GM23338 (cell line): ENCODE measurements around the gene CACNA2D3. TPM values are rescaled to one million over a fixed set of nuclear protein-coding genes. Genes with fewer than 3 reads are reported as not detected.

Experiments used
- ATAC-seq: fragments of 200-7000 bp; cut with Tn5 transposase; 3 replicates; pipeline ENCODE4 v1.9.1; 2020
- DNase-seq: peaks from one replicate; pipeline ENCODE4 v3.0.0-alpha.2; 2015; ENCODE audit warnings: low spot score
- H2AFZ ChIP-seq: fragments of 200-600 bp; sonication (generic); 2 replicates; pipeline ENCODE4 v1.8.0; 2016; ENCODE audit warnings: antibody characterized with exemption, mild to moderate bottlenecking, moderate library complexity
- H3F3A ChIP-seq: fragments of 200-600 bp; sonication (generic); replicated peaks from 2 replicates; pipeline ENCODE4 v1.8.0; 2017; ENCODE audit warnings: antibody characterized with exemption, mixed run types, low read depth
- H3K27ac ChIP-seq: fragments of 200-600 bp; sonication (generic); 2 replicates; pipeline ENCODE4 v1.6.1; 2016; ENCODE audit warnings: low read depth
- H3K27me3 ChIP-seq: fragments of 200-600 bp; sonication (generic); 2 replicates; pipeline ENCODE4 v1.8.0; 2016; ENCODE audit warnings: mild to moderate bottlenecking, mixed run types, moderate library complexity; ENCODE audit not compliant: insufficient read depth
- H3K36me3 ChIP-seq: fragments of 200-600 bp; sonication (generic); 2 replicates; pipeline ENCODE4 v1.8.0; 2016; ENCODE audit warnings: mild to moderate bottlenecking; ENCODE audit not compliant: insufficient read depth
- H3K4me1 ChIP-seq: fragments of 200-600 bp; sonication (generic); 2 replicates; pipeline ENCODE4 v1.8.0; 2016; ENCODE audit warnings: mild to moderate bottlenecking, moderate library complexity; ENCODE audit not compliant: insufficient read depth
- H3K4me2 ChIP-seq: fragments of 200-600 bp; sonication (generic); 2 replicates; pipeline ENCODE4 v1.7.1; 2017; ENCODE audit warnings: mixed run types
- H3K4me3 ChIP-seq: fragments of 200-600 bp; sonication (generic); 2 replicates; pipeline ENCODE4 v1.6.1; 2016; ENCODE audit warnings: mixed run types
- H3K79me2 ChIP-seq: fragments of 200-600 bp; sonication (generic); replicated peaks from 2 replicates; pipeline ENCODE4 v1.8.0; 2017; ENCODE audit warnings: mild to moderate bottlenecking; ENCODE audit not compliant: insufficient read depth
- H3K9me2 ChIP-seq: fragments of 200-600 bp; sonication (generic); 2 replicates; pipeline ENCODE4 v1.8.0; 2017; ENCODE audit not compliant: insufficient read depth
- H4K20me1 ChIP-seq: fragments of 200-600 bp; sonication (generic); replicated peaks from 2 replicates; pipeline ENCODE4 v1.8.0; 2017; ENCODE audit warnings: mild to moderate bottlenecking; ENCODE audit not compliant: insufficient read depth
- H3K27ac Mint-ChIP-seq: 2 replicates; pipeline ENCODE4 v1.8.0; 2020; ENCODE audit warnings: inconsistent platforms, mild to moderate bottlenecking, moderate library complexity, mixed read lengths
- H3K27me3 Mint-ChIP-seq: 3 replicates; pipeline ENCODE4 v1.8.0; 2022; ENCODE audit warnings: low read depth, mild to moderate bottlenecking, moderate library complexity, mixed read lengths, inconsistent platforms; ENCODE audit not compliant: insufficient read depth, poor library complexity
- H3K36me3 Mint-ChIP-seq: 3 replicates; pipeline ENCODE4 v1.8.0; 2021; ENCODE audit warnings: low read depth, mild to moderate bottlenecking, inconsistent platforms, moderate library complexity, mixed read lengths
- H3K4me1 Mint-ChIP-seq: 3 replicates; pipeline ENCODE4 v1.8.0; 2020; ENCODE audit warnings: mild to moderate bottlenecking, inconsistent platforms, mixed read lengths
- H3K4me3 Mint-ChIP-seq: 3 replicates; pipeline ENCODE4 v1.8.0; 2021; ENCODE audit warnings: moderate library complexity, mild to moderate bottlenecking, inconsistent platforms, mixed read lengths
- H3K9me3 Mint-ChIP-seq: 3 replicates; pipeline ENCODE4 v1.8.0; 2020; ENCODE audit warnings: moderate library complexity, mild to moderate bottlenecking, inconsistent platforms, mixed read lengths
- CREB1 ChIP-seq: fragments of 250-450 bp; sonication (Bioruptor Pico); IDR thresholded peaks from 2 replicates; pipeline ENCODE4 v1.5.0; 2020; ENCODE audit warnings: low read depth, mild to moderate bottlenecking, moderate library complexity
- EZH2 ChIP-seq: fragments of 200-600 bp; sonication (generic); IDR thresholded peaks from one replicate; pipeline ENCODE4 v1.8.0; 2017; ENCODE audit warnings: antibody characterized with exemption, mild to moderate bottlenecking, low read depth; ENCODE audit not compliant: unreplicated experiment
- EZH2phosphoT487 ChIP-seq: fragments of 200-600 bp; sonication (generic); IDR thresholded peaks from one replicate; pipeline ENCODE4 v1.8.1; 2018; ENCODE audit warnings: antibody characterized with exemption; ENCODE audit not compliant: unreplicated experiment
- NANOG ChIP-seq: IDR thresholded peaks from 2 replicates; pipeline ENCODE4 v1.6.1; 2016; ENCODE audit warnings: antibody characterized with exemption, borderline replicate concordance
- STAT1 ChIP-seq: IDR thresholded peaks from one replicate; pipeline ENCODE4 v1.6.1; 2016; ENCODE audit warnings: antibody characterized with exemption; ENCODE audit not compliant: unreplicated experiment
- ZNF331 ChIP-seq: fragments of 250-450 bp; sonication (Bioruptor Pico); IDR thresholded peaks from 2 replicates; pipeline ENCODE4 v1.5.0; 2020; ENCODE audit warnings: low read depth, mild to moderate bottlenecking, moderate library complexity
- polyA plus RNA-seq: library from polyadenylated mRNA; unstranded; fragments of >200 nt; fragmentation: Nextera tagmentation; extraction: Ambion mirVana; gene quantifications from 2 replicates; pipeline ENCODE4 v1.2.1, GENCODE V29; 2016
- total RNA-seq: library from RNA; depleted of rRNA; stranded (reverse); fragments of >200 nt; shearing (Covaris generic); gene quantifications from 2 replicates; pipeline ENCODE4 v1.2.3, GENCODE V29; 2014
- TF ChIP-seq, protein P1 (sequence below): IDR thresholded peaks from one replicate; pipeline ENCODE4 v1.6.1; 2018; ENCODE audit warnings: antibody characterized with exemption; ENCODE audit not compliant: unreplicated experiment
- TF ChIP-seq, protein P2 (sequence below): fragments of 250-450 bp; sonication (Bioruptor Pico); IDR thresholded peaks from 2 replicates; pipeline ENCODE4 v1.5.0; 2020; ENCODE audit warnings: mild to moderate bottlenecking, moderate library complexity
- TF ChIP-seq, protein P3 (sequence below), 2 experiments: fragments of 200-600 bp in 1 of 2; sonication (generic) in 1 of 2; conservative IDR thresholded peaks; 2 replicates each; pipeline versions ENCODE4 v1.5.1 to v1.6.1; 2016 to 2017; ENCODE audit warnings: antibody characterized with exemption in 2 of 2, low read depth in 2 of 2, mild to moderate bottlenecking in 2 of 2, moderate library complexity in 1 of 2

The CACNA2D3 gene
- total and polyA plus RNA-seq, 2 experiments from 2014 or later = 2.2 to 2.3 TPM

DNA sequence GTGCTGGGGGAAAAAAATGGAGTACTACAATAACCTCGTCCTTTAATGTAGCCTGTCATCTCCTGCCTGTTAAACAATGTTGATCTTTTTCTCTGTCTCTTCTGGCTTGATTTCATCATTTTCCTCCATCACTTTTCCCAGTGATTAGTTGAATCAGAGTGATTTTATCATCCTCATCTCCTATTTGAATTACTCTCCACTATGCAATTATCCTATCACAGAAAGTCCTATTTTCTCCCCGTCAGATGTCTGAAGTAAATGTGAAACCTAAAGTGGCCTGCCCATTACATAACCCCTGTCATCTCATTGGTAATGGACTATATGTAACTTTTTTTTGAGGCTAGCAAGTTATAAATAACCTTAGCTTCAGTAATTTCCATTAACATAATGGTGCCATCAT, 201.8 kb downstream of the CACNA2D3 start:
- H3K4me2 ChIP-seq = no peak overlapping the region
- H3K4me1 Mint-ChIP-seq = peaks cover 13% of the 10 kb centered on the region; the same call in 2 of the 3 replicates
- no peak overlapping the region for H2AFZ ChIP-seq
- H3K27me3 Mint-ChIP-seq = peaks cover 8% of the 10 kb centered on the region
- no peak overlapping the region for H3K4me3 ChIP-seq
- H3K9me3 Mint-ChIP-seq = no peaks in the 10 kb centered on the region
- TF ChIP-seq STAT1 = no peak
- no peak for TF ChIP-seq EZH2phosphoT487
- no peaks in the 10 kb centered on the region for H4K20me1 ChIP-seq
- DNase-seq = no peak
- H3K9me2 ChIP-seq = no peaks in the 10 kb centered on the region
- no peaks in the 10 kb centered on the region for H3F3A ChIP-seq
- no peak for ATAC-seq
- no peaks in the 10 kb centered on the region for H3K79me2 ChIP-seq
- H3K27ac Mint-ChIP-seq = no peak overlapping the region
- H3K36me3 Mint-ChIP-seq = no peaks in the 10 kb centered on the region
- H3K27me3 ChIP-seq = no peaks in the 10 kb centered on the region
- H3K36me3 ChIP-seq = no peaks in the 10 kb centered on the region
- no peak overlapping the region for H3K27ac ChIP-seq
- no peak overlapping the region for H3K4me3 Mint-ChIP-seq
- H3K4me1 ChIP-seq = no peaks in the 10 kb centered on the region

DNA sequence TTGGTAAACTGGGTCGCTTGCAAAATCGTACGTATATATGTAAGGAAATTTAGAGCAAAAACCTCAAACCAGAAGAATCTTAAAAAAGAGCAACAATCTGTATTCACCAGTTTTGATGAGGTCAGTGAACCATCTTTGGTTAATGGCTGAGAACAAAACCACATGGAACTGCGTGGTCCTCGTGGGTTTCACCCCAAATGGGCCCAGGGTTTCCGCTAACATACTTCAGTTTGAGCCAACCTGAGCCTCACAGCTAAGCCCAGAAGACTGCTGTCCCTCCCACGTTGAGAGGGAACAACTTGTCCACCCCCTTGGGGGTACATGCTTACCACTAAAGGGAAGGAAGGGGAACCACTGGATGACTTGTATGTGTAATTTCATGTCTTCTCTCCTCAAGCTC, 204.6 kb downstream of the CACNA2D3 start:
- no peaks in the 10 kb centered on the region for H3K79me2 ChIP-seq
- H3K4me1 Mint-ChIP-seq = peaks cover 6% of the 10 kb centered on the region; the same call in 2 of the 3 replicates
- no peak overlapping the region for H3K27ac ChIP-seq
- H3F3A ChIP-seq = no peaks in the 10 kb centered on the region
- no peak overlapping the region for H3K4me3 ChIP-seq
- ATAC-seq = no peak
- H3K4me1 ChIP-seq = no peaks in the 10 kb centered on the region
- H3K27me3 Mint-ChIP-seq = peaks cover 5% of the 10 kb centered on the region
- H3K36me3 ChIP-seq = no peaks in the 10 kb centered on the region
- H3K27me3 ChIP-seq = no peaks in the 10 kb centered on the region
- DNase-seq = no peak
- H2AFZ ChIP-seq = no peak overlapping the region
- H3K36me3 Mint-ChIP-seq = no peaks in the 10 kb centered on the region
- no peak overlapping the region for H3K27ac Mint-ChIP-seq
- H3K9me2 ChIP-seq = no peaks in the 10 kb centered on the region
- no peak overlapping the region for H3K4me3 Mint-ChIP-seq
- no peaks in the 10 kb centered on the region for H4K20me1 ChIP-seq
- no peak overlapping the region for H3K4me2 ChIP-seq
- no peaks in the 10 kb centered on the region for H3K9me3 Mint-ChIP-seq
- TF ChIP-seq STAT1 (no peak), NANOG (no peak), EZH2phosphoT487 (no peak), CREB1 (CRISPR knock-in tag) (no peak), EZH2 (no peak), ZNF331 (CRISPR knock-in tag) (no peak)
- TF ChIP-seq, protein P1, sequence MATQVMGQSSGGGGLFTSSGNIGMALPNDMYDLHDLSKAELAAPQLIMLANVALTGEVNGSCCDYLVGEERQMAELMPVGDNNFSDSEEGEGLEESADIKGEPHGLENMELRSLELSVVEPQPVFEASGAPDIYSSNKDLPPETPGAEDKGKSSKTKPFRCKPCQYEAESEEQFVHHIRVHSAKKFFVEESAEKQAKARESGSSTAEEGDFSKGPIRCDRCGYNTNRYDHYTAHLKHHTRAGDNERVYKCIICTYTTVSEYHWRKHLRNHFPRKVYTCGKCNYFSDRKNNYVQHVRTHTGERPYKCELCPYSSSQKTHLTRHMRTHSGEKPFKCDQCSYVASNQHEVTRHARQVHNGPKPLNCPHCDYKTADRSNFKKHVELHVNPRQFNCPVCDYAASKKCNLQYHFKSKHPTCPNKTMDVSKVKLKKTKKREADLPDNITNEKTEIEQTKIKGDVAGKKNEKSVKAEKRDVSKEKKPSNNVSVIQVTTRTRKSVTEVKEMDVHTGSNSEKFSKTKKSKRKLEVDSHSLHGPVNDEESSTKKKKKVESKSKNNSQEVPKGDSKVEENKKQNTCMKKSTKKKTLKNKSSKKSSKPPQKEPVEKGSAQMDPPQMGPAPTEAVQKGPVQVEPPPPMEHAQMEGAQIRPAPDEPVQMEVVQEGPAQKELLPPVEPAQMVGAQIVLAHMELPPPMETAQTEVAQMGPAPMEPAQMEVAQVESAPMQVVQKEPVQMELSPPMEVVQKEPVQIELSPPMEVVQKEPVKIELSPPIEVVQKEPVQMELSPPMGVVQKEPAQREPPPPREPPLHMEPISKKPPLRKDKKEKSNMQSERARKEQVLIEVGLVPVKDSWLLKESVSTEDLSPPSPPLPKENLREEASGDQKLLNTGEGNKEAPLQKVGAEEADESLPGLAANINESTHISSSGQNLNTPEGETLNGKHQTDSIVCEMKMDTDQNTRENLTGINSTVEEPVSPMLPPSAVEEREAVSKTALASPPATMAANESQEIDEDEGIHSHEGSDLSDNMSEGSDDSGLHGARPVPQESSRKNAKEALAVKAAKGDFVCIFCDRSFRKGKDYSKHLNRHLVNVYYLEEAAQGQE = no peak
- TF ChIP-seq, protein P2, sequence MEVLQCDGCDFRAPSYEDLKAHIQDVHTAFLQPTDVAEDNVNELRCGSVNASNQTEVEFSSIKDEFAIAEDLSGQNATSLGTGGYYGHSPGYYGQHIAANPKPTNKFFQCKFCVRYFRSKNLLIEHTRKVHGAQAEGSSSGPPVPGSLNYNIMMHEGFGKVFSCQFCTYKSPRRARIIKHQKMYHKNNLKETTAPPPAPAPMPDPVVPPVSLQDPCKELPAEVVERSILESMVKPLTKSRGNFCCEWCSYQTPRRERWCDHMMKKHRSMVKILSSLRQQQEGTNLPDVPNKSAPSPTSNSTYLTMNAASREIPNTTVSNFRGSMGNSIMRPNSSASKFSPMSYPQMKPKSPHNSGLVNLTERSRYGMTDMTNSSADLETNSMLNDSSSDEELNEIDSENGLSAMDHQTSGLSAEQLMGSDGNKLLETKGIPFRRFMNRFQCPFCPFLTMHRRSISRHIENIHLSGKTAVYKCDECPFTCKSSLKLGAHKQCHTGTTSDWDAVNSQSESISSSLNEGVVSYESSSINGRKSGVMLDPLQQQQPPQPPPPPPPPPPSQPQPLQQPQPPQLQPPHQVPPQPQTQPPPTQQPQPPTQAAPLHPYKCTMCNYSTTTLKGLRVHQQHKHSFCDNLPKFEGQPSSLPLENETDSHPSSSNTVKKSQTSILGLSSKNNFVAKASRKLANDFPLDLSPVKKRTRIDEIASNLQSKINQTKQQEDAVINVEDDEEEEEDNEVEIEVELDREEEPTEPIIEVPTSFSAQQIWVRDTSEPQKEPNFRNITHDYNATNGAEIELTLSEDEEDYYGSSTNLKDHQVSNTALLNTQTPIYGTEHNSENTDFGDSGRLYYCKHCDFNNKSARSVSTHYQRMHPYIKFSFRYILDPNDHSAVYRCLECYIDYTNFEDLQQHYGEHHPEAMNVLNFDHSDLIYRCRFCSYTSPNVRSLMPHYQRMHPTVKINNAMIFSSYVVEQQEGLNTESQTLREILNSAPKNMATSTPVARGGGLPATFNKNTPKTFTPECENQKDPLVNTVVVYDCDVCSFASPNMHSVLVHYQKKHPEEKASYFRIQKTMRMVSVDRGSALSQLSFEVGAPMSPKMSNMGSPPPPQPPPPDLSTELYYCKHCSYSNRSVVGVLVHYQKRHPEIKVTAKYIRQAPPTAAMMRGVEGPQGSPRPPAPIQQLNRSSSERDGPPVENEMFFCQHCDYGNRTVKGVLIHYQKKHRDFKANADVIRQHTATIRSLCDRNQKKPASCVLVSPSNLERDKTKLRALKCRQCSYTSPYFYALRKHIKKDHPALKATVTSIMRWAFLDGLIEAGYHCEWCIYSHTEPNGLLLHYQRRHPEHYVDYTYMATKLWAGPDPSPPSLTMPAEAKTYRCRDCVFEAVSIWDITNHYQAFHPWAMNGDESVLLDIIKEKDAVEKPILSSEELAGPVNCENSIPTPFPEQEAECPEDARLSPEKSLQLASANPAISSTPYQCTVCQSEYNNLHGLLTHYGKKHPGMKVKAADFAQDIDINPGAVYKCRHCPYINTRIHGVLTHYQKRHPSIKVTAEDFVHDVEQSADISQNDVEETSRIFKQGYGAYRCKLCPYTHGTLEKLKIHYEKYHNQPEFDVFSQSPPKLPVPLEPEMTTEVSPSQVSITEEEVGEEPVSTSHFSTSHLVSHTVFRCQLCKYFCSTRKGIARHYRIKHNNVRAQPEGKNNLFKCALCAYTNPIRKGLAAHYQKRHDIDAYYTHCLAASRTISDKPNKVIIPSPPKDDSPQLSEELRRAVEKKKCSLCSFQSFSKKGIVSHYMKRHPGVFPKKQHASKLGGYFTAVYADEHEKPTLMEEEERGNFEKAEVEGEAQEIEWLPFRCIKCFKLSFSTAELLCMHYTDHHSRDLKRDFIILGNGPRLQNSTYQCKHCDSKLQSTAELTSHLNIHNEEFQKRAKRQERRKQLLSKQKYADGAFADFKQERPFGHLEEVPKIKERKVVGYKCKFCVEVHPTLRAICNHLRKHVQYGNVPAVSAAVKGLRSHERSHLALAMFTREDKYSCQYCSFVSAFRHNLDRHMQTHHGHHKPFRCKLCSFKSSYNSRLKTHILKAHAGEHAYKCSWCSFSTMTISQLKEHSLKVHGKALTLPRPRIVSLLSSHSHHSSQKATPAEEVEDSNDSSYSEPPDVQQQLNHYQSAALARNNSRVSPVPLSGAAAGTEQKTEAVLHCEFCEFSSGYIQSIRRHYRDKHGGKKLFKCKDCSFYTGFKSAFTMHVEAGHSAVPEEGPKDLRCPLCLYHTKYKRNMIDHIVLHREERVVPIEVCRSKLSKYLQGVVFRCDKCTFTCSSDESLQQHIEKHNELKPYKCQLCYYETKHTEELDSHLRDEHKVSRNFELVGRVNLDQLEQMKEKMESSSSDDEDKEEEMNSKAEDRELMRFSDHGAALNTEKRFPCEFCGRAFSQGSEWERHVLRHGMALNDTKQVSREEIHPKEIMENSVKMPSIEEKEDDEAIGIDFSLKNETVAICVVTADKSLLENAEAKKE (CRISPR knock-in tag) = no peak
- TF ChIP-seq, protein P3, sequence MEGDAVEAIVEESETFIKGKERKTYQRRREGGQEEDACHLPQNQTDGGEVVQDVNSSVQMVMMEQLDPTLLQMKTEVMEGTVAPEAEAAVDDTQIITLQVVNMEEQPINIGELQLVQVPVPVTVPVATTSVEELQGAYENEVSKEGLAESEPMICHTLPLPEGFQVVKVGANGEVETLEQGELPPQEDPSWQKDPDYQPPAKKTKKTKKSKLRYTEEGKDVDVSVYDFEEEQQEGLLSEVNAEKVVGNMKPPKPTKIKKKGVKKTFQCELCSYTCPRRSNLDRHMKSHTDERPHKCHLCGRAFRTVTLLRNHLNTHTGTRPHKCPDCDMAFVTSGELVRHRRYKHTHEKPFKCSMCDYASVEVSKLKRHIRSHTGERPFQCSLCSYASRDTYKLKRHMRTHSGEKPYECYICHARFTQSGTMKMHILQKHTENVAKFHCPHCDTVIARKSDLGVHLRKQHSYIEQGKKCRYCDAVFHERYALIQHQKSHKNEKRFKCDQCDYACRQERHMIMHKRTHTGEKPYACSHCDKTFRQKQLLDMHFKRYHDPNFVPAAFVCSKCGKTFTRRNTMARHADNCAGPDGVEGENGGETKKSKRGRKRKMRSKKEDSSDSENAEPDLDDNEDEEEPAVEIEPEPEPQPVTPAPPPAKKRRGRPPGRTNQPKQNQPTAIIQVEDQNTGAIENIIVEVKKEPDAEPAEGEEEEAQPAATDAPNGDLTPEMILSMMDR (conservative IDR thresholded peaks at IDR 0.05; ENCODE audit: low read depth in 2 of 2) = no peak
